Neural progenitor cell (in vitro differentiated cells): ENCODE data around the gene TSHZ2.

Experiments
- EZH2 ChIP-seq: fragments of 200-600 bp; sonication (generic); IDR thresholded peaks from 2 replicates; pipeline ENCODE4 v1.6.1; 2017; ENCODE audit warnings: antibody characterized with exemption, mild to moderate bottlenecking, moderate library complexity
- EZH2phosphoT487 ChIP-seq: fragments of 200-600 bp; sonication (generic); IDR thresholded peaks from 2 replicates; pipeline ENCODE4 v1.6.1; 2017; ENCODE audit warnings: antibody characterized with exemption
- TF ChIP-seq, protein P1 (sequence below): fragments of 200-600 bp; sonication (generic); IDR thresholded peaks from 2 replicates; pipeline ENCODE4 v1.5.1; 2017; ENCODE audit warnings: antibody characterized with exemption, mild to moderate bottlenecking

DNA sequence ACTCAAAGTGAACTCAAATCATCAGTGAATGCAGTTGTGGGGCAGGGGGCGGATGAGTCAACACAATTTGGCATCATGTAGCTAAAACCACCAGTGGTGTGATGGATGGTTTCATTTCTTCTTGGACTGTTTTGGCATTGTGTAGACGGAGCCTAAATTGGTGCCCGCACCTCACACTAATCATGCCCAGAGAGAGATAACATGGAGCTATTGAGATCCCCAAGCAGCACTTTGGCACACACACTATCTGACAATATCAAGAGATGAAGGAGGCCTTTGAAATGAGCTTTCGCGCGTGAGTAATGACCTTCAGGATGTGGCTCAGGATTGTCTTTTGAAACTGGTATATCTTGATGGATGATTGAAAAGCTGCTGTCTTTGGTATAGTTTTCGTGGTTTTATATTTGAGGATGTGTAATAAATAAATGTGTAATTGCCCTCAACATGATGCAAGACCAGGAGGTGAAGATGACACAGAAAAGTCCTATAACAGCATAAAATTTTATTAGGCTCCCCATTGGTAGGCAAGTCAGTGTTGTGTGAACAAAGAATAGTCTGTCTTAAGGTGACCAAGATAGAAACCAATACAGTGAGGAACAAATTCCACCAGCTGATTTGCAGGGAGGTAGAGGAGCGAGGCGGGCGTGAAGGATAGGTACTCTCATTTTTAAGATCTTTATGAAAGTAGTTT, 174.2 kb downstream of the TSHZ2 start:
- TF ChIP-seq, protein P1, sequence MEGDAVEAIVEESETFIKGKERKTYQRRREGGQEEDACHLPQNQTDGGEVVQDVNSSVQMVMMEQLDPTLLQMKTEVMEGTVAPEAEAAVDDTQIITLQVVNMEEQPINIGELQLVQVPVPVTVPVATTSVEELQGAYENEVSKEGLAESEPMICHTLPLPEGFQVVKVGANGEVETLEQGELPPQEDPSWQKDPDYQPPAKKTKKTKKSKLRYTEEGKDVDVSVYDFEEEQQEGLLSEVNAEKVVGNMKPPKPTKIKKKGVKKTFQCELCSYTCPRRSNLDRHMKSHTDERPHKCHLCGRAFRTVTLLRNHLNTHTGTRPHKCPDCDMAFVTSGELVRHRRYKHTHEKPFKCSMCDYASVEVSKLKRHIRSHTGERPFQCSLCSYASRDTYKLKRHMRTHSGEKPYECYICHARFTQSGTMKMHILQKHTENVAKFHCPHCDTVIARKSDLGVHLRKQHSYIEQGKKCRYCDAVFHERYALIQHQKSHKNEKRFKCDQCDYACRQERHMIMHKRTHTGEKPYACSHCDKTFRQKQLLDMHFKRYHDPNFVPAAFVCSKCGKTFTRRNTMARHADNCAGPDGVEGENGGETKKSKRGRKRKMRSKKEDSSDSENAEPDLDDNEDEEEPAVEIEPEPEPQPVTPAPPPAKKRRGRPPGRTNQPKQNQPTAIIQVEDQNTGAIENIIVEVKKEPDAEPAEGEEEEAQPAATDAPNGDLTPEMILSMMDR, result no peak
- TF ChIP-seq EZH2, result no peak
- TF ChIP-seq EZH2phosphoT487, result no peak
